ENCODE results near the gene SFXN2. TPM values are rescaled to one million over a fixed set of nuclear protein-coding genes. Genes with fewer than 3 reads are reported as not detected.

Gene SFXN2
- total RNA-seq, 4 donors from 2014 or later = 1.4 to 7.8 (median 3.6) TPM

DNA sequence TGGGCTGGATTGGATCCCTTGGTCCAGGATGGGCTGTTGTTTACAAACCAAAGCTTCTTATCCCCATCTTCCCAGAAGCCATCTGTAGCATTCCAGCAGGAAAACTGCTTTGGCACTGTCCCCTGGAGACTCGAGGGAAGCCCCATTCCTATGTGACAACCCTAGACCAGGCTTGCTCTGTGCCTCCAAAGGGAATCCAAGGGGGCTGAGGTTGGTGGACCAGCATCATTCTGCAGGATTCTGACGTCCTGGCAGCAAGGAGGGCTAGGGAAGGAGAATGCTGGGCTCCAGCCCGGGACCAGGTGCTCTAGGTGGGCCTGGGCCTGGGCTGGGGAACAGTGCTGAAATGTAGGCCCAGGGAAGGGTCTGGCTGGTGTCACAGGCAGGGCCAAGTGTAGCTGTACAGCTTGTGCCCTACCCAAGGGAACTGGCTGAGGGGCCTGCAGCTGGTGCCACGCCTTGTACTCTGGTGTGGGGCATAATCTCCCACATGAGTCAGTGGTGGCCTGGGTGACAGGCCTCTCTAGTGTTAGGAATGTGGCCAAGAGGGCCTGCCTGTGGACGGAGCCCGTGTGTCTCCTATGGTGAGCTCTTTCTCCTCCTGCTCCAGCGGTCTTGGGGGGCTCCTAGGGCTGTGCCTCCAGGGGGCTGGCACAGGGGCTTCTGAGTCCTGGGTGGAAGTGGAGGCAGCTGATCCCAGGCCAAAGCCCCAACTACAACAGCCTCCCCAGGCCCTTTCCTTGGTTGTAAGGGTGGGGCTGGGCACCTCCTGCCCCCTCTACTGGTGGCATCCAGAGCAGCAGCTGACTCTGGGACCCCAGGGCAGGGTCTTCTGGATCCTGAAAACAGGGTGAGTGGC lies 45.0 kb upstream of the SFXN2 start:
- Histone ChIP-seq H3K4me3 (no peak overlapping the region), H3K27me3 (no peaks in the 10 kb centered on the region), H3K9me3 (no peaks in the 10 kb centered on the region), H3K27ac (peak overlapping the region in 3 of 4 donors; percentile 41 to 68 (median 52)), H3K36me3 (no peaks in the 10 kb centered on the region), H3K4me1 (peaks cover 26 to 53% (median 28%) of the 10 kb centered on the region in 3 donors)
- DNase-seq = no peak
- WGBS, 2 donors = 43 to 60% methylated on average over 1 of the region's 7 CpGs
- TF ChIP-seq, protein P1, sequence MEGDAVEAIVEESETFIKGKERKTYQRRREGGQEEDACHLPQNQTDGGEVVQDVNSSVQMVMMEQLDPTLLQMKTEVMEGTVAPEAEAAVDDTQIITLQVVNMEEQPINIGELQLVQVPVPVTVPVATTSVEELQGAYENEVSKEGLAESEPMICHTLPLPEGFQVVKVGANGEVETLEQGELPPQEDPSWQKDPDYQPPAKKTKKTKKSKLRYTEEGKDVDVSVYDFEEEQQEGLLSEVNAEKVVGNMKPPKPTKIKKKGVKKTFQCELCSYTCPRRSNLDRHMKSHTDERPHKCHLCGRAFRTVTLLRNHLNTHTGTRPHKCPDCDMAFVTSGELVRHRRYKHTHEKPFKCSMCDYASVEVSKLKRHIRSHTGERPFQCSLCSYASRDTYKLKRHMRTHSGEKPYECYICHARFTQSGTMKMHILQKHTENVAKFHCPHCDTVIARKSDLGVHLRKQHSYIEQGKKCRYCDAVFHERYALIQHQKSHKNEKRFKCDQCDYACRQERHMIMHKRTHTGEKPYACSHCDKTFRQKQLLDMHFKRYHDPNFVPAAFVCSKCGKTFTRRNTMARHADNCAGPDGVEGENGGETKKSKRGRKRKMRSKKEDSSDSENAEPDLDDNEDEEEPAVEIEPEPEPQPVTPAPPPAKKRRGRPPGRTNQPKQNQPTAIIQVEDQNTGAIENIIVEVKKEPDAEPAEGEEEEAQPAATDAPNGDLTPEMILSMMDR (IDR thresholded peaks at IDR 0.05) = peak in 4 of 6 experiments; percentile 18 to 42 (median 30)
- no peak for TF ChIP-seq POLR2A (IDR thresholded peaks at IDR 0.05)
- intact Hi-C loops (cut with DNase I) = no loop called here

DNA sequence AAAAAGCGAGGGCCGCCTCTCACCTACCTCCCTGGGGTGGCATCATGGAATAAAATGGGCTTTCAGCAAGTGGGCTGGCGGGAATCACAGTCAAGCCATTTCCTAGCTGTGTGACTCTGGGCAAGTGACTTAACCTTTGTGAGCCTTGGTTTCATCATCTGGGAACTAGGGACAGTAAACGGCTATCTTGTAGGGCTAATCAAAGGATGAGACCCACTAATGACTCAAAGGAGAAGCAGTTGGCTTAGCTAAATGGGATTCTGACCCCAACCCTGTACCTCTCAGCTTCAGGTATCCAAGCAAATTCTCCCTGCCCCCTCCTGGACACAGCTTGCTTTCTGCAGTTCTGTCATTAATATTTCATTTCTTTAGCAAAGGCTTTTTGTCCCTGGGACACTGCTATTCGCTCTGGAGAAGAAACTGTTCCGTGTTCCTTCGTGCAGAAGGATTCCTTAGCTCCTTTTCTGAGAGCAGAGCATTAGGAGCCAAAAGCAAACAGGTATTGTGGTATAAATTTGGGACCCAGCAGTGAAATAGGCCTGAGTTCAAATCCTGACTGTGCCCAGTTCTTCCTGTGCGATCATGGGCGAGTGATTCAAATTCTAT lies 44.3 kb upstream of the SFXN2 start:
- intact Hi-C loops (cut with DNase I) = no loop called here
- no peaks in the 10 kb centered on the region for H3K9me3 ChIP-seq
- TF ChIP-seq, protein P1 (IDR thresholded peaks at IDR 0.05) = no peak
- TF ChIP-seq POLR2A (IDR thresholded peaks at IDR 0.05) = no peak
- WGBS, 2 donors = 93% methylated on average over 5 to 7 of the region's 9 CpGs
- H3K4me3 ChIP-seq = no peak overlapping the region
- peak overlapping the region in 3 of 4 donors; percentile 41 to 68 (median 52) for H3K27ac ChIP-seq
- no peaks in the 10 kb centered on the region for H3K36me3 ChIP-seq
- H3K27me3 ChIP-seq = no peaks in the 10 kb centered on the region
- DNase-seq = no peak
- H3K4me1 ChIP-seq = peaks cover 34 to 60% (median 36%) of the 10 kb centered on the region in 3 donors

DNA sequence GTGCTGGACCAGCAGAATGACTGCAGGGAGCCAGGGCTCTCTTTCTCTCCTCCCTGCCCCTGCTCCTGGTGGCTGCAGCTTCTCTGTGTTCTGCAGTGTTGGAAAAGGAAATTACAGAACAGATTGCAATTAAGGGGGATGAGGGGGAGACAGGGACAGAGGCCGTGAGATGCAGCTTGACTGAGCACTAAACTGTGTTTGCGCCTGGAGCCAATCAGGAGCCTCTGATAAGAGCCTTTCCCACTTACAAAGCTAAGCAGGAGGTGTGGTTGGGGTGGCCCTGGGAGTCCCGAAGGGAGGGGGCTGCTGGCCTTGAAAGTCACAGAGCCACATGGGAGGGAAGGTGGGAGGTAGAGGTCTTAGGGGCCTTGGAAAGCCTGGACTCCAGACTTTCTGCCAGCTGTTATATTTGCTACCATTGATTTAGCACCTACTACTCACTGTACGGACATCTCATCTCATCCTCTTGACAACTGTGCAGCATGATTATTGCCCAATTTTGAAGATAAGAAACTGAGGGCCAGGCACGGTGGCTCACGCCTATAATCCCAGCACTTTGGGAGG lies 43.5 kb upstream of the SFXN2 start:
- Histone ChIP-seq H3K4me1 (peaks cover 42 to 68% (median 44%) of the 10 kb centered on the region in 3 donors), H3K9me3 (no peaks in the 10 kb centered on the region), H3K4me3 (no peak overlapping the region), H3K36me3 (no peaks in the 10 kb centered on the region), H3K27me3 (no peaks in the 10 kb centered on the region), H3K27ac (no peak overlapping the region)
- WGBS, 2 donors = 88 to 100% methylated on average over 1 to 4 of the region's 6 CpGs
- intact Hi-C loops (cut with DNase I) = no loop called here
- TF ChIP-seq, protein P1 (IDR thresholded peaks at IDR 0.05) = no peak
- no peak for DNase-seq

DNA sequence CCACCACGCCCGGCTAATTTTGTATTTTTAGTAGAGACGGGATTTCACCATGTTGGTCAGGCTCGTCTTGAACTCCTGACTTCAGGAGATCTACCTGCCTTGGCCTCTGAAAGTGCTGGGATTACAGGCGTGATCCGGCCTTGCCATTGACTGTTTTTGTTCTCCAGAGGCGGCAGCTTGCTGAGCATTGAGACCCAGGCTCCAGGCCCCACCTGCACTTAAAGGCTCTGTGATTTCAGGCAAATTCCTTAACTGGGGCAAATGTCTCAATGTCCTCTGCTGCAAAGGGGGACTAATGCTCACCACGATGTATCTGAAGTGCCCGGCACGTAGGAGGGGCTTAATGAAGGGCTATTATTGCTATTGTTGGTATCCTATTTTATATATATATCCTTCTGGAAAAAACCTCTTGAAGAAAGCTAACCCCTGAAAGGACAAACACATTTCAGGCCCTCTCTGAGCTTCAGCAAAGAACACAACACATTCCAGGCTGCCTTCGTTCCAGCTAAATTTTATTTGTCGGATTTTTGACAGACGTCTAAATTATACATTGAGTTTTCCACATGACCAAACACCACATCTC lies 41.1 kb upstream of the SFXN2 start:
- peak overlapping the region; percentile 66 to 89 (median 76) for H3K27ac ChIP-seq
- WGBS, 2 donors = 55% methylated on average over 9 to 12 of the region's 13 CpGs
- H3K36me3 ChIP-seq = no peaks in the 10 kb centered on the region
- no peaks in the 10 kb centered on the region for H3K27me3 ChIP-seq
- intact Hi-C loops (cut with DNase I) = no loop called here
- TF ChIP-seq, protein P1 (IDR thresholded peaks at IDR 0.05) = no peak
- TF ChIP-seq POLR2A (IDR thresholded peaks at IDR 0.05) = no peak
- no peak for DNase-seq
- H3K4me3 ChIP-seq = peak overlapping the region in 2 of 4 donors; percentile 28 to 54
- H3K4me1 ChIP-seq = peaks cover 45 to 88% (median 61%) of the 10 kb centered on the region in 3 donors
- H3K9me3 ChIP-seq = no peaks in the 10 kb centered on the region

Measured in esophagus squamous epithelium (tissue), 5 donors.